GM19023 (cell line): ENCODE measurements around the gene RBBP5.

ENCODE experiments used
- ATAC-seq: cut with Tn5 transposase; IDR thresholded peaks from one replicate; pipeline ENCODE4 v1.9.1; 2021; ENCODE audit warnings: mild to moderate bottlenecking, moderate library complexity; ENCODE audit not compliant: unreplicated experiment

The RBBP5 gene

DNA sequence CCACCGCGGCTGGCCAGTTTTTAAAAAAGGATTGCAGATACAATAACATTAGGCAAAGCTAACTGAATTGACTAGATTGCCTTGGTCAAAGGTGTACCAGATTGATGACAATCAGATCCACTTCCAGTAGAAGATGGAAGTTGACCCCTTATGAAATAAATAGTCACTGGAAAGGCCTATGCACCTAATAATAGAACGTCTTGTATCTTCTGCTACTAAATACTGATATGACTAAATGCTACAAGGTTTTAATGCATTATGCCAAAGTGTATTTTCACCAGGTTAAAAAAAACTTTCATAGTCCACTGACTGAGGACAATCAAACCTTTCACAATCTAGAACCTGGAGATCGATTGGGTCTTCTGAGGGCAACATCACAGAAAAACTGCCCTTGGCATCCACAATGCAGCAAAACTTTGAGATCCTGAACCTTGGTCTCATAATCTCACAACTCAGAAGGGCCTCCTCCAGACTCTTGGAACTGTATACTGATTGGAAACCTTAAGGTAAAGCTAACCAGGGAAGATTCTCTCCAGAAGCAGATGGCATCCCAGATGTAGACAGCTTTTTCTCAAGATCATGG, 7.8 kb upstream of the RBBP5 start:
- ATAC-seq: no peak

DNA sequence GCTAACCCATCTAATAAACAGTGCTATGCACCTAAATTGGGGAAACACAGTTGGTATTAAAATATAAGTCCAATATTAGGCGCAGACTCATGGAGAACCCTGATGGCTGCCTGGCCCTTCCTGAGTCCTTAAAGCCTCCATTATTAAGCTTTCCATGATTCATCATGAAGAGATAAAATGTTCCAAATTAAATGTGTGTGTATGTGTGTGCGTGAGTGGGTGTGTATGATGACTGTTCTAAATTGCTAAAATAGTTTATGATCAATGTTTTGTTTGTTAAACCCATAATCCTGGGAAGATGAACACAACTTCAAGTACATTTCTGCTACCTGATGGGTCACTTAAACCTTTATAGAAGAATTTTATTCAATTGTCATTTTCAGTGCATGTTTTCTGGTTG, 6.3 kb upstream of the RBBP5 start:
- no peak for ATAC-seq

DNA sequence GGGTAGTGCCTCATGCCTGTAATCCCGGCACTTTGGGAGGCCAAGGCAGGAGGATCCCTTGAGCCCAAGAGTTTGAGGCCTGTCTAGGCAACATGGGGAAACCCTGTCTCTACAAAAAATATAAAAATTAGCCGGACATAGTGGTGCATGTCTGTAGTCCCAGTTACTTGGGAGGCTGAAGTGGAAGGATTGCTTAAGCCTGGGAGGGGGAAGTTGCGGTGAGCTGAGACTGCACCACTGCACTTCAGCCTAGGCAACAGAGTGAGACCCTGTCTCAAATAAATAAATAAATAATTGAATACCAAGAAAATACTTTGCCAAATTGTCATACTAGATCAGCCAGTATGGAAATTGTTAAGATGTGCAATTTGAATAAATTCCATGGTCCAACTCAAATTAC, 5.9 kb upstream of the RBBP5 start:
- ATAC-seq: no peak

DNA sequence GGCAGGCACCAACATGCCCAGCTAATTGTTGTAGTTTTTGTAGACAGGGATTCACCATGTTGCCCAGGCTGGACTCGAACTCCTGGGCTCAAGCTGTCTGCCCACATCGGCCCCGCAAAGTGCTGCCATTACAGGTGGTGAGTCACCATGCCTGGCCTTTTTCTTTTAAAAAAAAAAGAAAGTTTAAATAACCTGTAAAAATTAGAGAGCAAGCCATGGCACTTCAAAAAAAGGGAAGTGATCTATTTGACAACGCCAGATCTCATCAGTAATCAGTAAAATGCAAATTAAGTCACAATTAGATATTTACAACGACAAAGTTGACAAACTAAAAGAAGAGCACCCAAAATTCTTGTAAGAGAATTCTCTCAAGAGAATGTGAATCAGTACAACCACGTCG, 2.9 kb upstream of the RBBP5 start:
- no peak for ATAC-seq

- ATAC-seq: no peak
Observed at GRCh38 chr1:205122489-205122882, 708 bp upstream of the RBBP5 start.

GRCh38 chr1:205118752-205119151, 3.0 kb downstream of the RBBP5 start:
- ATAC-seq: no peak

DNA sequence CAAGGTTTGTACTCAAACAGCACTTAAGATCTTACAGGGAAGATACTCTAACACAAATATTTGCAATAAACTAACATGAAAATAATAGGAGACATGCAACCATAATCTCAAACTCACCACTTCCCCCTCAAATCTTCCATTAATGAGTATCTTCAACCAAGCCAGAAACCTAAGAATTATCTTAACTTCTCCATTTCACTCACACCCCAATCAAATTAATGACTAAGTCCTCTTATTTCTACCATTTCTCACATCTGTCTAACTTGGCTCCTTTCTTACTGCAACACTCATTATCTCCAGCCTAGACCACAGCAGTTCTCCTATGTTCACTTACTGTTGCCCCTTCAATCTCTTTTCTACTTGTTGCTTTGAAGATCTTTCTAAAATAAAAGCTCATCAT, 10.4 kb downstream of the RBBP5 start:
- no peak for ATAC-seq

GRCh38 chr1:205109711-205110110, 12.1 kb downstream of the RBBP5 start:
- ATAC-seq: no peak

- ATAC-seq: no peak
Observed at GRCh38 chr1:205109269-205109668, 12.5 kb downstream of the RBBP5 start.

GRCh38 chr1:205108464-205108863, 13.3 kb downstream of the RBBP5 start:
- ATAC-seq: no peak

- no peak for ATAC-seq
Observed at GRCh38 chr1:205107327-205107726, 14.5 kb downstream of the RBBP5 start.

- ATAC-seq: no peak
Observed at GRCh38 chr1:205102404-205102803, 19.4 kb downstream of the RBBP5 start.

- no peak for ATAC-seq
Observed at GRCh38 chr1:205098242-205098641, 23.5 kb downstream of the RBBP5 start.

DNA sequence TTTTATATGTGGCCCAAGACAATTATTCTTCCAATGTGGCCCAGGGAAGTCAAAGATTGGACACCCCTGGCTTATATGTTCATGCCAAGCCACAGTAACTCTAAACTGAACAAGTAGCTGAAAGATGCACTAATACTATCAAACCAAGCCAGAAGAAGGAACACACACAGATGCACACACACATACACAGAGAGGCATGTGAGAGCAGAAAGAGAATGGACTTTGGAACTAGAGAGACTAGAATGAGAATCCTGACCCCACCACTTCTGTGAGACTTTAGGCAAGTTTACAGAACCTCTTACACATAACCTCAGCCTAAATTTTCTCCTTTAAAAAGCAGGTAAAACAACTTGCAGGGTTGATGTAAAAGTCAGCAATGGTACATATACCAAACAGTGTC, 26.4 kb downstream of the RBBP5 start:
- ATAC-seq: no peak

DNA sequence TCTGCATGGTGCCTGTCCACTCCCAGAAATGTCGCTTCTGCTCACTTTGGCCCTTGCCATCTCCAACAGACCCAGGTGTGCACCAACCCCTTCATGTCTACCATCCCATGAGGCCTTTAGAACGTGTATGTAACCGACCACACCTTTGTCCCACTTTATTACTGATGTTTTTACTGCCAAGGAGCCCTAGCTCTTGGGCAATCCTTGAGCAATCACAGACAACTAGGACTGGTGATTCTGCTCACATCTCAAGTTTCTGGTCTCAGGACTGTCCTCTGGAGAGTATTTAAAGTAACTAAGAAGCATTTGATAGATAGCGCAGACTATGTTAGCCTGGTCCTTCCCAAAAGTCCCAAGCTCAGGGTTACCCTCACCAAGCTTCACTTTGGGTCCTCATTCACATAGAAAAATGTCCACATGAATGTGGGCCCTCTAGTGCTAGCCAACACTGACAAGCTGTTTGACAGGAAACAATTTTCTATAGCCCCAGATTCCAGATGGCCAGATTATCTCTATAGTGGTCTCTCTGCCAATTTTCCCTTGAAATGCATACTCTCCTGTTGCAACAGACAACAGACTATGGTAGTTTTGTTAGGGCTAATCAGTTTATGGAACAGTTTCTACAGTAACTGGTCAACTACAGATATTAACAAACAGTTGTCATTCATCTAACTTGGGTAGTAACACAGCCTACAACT, 30.6 kb downstream of the RBBP5 start:
- ATAC-seq: no peak

- ATAC-seq: no peak
Observed at GRCh38 chr1:205088341-205088740, 33.4 kb downstream of the RBBP5 start.

DNA sequence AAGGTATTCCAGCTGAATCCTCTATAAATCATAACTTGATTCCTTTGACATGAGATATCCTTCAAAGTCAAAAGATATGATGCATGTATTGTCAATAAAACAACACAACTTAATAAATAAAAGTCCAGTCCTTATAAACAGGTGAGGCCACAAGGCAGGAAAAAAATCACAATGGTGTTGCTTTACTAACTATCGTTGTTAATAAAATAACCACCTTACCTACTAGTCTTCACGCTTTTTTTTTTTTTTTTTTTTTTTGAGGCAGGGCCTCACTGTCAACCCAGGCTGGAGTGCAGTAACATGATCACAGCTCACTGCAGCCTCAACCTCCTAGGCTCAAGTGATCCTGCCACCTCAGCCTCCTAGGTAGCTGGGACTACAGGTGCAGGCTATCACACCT, 37.4 kb downstream of the RBBP5 start, which contains the start of gene TMEM81:
TSS of gene TMEM81 (minus strand) at position 101 of the 400 bp plus-strand sequence. CDS start 140 bp downstream, outside the sequence.
- ATAC-seq: no peak

DNA sequence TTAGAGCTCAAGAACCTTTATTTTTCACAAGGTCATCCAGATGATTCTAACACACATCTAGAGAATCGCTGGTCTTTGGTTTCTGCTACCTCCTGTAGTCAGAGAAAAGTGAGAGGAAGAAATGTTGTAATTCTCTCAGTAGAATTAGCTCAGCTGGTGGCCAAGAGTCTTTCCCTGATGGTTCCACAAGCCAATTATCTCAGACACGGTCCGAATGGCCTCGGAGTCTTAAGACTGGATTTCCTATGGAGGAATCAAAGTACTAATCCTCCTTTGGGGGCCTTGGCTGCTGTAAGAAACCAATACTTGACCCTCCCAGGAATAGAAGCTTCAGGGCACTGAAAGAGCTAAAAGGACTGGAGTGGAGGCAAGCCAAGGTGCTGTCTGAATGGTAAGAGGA, 39.3 kb downstream of the RBBP5 start:
- ATAC-seq: no peak

DNA sequence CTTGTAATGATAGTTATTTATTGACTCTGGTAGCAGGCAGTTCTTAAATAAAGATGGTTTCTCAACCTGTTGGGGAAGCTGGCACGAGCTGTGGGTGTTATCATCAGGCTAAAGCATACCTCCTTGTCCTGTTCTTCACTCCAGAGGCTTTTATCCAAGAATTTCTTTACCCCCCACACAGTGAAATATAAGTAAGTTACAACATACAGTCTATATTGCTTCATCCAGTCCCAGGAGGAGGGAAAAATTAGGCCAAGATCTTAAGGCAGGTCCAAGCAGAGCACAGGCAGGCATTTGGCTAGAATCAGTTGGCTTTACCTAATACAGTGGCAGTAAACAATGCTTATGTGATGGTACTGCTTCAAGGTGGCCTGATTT, 43.9 kb downstream of the RBBP5 start:
- no peak for ATAC-seq

GRCh38 chr1:205077158-205077933, 44.4 kb downstream of the RBBP5 start:
- no peak for ATAC-seq

- no peak for ATAC-seq
Observed at GRCh38 chr1:205076245-205076761, 45.5 kb downstream of the RBBP5 start.

- no peak for ATAC-seq
Observed at GRCh38 chr1:205075642-205076155, 46.1 kb downstream of the RBBP5 start.
